ENCODE data around the gene SIL1.
"Not testable (repeated sequence)": the region's sequence is repeated elsewhere in the genome, so short reads cannot be mapped to it uniquely, and the experiment has no call there.

Gene SIL1

DNA sequence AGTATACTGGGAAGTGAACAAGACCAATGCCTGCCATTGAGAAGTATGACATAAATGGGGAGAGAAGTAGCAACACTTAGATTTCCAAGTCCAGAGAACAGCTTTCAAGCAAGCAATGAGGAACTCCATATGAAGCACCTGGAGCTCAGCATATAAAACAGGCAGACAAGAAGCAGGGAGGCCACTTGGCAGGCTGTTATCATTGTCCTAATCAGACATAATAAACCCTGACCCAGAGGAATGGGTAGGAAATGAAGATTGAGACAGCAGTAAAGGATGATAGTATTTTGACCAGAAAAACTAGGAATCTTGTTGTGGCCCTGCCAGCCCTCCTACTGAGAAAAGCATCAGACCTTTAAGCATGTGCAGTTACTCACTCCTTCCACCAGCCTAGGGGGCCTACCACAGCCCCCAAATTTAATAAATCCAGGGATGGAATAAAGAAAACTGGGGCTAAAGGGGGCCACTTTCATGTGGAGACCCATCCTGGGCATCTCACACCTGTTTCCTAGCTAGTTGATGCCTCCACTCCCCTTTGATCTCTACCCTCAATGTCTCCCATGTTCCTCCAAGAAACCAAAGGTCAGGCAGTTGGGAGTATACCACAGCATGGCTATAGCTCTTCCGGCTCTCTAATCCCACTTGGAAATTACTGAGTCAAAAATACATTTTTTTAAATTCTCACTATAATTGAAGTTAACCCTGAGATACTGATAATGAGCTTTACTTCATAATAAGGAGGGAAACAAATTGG lies 135.1 kb downstream of the SIL1 start:
- no peak for DNase-seq

DNA sequence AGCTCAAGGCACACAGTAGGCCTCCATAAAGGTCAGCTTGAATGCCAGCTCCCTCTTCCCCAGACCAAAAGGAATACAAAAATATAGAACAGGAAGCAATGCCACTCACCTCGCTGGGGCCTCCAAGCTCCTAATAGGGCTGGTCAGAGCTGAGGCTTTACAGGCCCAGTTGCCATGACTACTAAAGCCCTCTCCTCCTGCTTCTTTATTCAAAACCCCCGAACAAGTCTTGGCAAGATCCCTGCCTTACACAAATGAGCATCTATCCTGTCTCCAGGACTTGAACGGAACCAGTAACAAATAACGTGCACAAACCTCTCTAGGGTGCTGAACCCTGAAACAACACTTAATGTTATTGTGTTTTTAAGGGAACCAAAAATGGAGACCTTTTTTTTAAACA lies 136.3 kb downstream of the SIL1 start:
- DNase-seq: peak; percentile 70

DNA sequence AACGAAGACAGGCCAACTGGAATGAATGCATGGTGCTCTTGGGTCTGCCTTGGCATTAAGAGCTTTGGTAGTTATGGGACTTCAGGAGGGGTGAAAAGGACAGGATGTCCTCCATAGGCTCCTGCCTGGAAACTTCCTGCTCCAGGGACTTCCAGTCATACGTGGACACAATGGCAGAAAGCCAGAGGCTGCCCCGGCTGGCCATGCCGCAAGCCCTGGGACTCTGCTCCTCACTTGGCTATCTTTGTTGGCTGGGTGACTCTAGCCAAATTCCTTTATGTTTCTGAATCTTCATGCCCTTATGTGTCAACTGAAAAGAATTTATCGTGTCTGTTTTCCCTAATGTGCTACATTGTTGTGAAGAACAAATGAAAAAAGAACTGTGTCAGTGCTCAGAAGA lies 136.9 kb downstream of the SIL1 start:
- DNase-seq: peak; percentile 2

DNA sequence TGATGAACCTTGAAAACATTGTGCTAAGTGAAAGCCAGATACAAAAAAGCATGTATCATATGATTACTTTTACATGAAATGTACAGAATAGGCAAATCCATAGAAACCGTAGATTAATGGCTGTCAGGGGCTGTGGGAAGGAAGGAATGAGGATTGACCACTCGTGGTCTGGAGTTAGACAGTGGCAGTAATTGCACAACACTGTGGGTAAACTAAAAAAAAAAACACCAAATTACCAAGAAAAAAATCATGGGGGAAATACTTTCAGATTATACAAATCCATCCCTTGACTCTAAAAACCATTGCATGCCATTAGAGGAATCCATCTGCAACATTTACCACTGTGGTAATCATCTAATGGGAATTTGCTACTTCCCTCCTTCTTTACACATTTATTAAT lies 140.0 kb downstream of the SIL1 start:
- no peak for DNase-seq

DNA sequence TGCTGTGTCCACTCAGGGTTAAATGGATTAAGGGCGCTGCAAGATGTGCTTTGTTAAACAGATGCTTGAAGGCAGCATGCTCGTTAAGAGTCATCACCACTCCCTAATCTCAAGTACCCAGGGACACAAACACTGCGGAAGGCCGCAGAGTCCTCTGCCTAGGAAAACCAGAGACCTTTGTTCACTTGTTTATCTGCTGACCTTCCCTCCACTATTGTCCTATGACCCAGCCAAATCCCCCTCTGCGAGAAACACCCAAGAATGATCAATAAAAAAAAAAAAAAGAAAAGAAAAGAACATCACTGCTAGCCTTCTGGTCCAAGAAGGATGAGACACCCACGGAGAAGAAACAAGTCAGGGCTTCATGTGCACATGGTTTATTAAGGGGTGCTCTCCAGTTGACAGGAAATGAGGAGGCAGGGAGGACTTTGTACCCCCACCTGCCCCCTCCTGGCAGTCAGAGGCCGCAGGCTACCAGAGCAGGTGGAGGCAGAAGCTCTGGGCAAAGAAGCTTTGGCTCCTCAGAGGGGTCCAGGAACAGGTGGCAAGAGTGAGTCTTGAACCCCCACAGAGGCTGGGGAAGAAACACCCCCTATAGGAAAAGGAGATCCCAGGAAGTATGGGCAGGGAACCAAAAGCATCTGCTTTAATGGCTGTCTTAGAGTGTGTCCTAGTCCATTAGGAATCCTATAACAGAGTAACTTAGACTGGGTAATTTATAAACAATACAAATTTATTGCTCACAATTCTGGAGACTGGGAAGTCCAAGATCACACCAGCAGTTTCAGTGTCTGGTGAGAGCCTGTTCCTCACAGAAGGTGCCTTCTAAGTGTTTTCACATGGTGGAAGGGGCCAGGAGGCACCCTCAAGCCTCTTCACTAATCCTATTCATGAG lies 140.9 kb downstream of the SIL1 start:
- DNase-seq: not testable (repeated sequence)

- DNase-seq: no peak
Measured at GRCh38 chr5:139052975-139053374, 145.2 kb downstream of the SIL1 start.

- no peak for DNase-seq
Measured at GRCh38 chr5:139051392-139051791, 146.8 kb downstream of the SIL1 start.

- DNase-seq: no peak
Measured at GRCh38 chr5:139050432-139050831, 147.7 kb downstream of the SIL1 start.

DNA sequence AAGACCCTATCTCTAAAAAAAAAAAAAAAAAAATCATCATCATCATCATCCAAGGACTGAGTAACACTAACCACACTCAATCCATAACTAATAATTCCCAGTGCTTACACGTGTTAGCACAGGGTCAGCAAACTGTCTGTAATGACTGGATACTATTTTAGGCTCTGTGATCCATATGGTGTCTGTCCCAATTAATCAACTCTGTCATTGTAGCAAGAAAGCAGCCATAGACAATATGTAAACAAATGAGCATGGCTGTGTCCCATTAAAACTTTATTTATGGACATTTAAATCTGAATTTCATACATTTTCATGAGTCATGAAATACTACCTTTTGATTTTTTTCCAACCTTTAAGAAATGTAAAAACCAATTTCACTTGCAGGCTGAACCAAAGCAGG lies 148.4 kb downstream of the SIL1 start:
- DNase-seq: no peak

DNA sequence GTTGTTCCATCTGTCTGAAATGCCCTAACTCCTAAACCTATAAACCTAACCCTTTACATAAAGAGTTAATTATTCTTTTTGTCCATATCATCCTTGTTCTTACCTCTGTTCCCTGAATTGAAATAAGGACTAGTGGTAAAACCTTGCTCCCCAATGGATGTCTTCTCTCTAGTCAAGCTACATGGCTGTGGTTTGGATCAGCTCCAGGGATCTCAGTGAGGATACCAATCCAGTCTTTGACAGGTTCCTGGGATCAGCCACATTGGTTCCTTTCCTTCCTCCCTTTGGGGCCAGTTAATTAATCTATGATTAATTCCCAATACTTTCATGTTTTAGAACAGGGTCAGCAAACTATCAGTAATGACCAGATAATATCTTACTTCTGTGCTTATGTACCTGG lies 151.6 kb downstream of the SIL1 start:
- DNase-seq: no peak

GRCh38 chr5:139043157-139043905 lies 154.8 kb downstream of the SIL1 start:
- DNase-seq: no peak

- no peak for DNase-seq
Measured at GRCh38 chr5:139040081-139040480, 158.1 kb downstream of the SIL1 start.

- no peak for DNase-seq
Measured at GRCh38 chr5:139038613-139039305, 159.4 kb downstream of the SIL1 start.

GRCh38 chr5:139037732-139038131 lies 160.4 kb downstream of the SIL1 start:
- DNase-seq: no peak

DNA sequence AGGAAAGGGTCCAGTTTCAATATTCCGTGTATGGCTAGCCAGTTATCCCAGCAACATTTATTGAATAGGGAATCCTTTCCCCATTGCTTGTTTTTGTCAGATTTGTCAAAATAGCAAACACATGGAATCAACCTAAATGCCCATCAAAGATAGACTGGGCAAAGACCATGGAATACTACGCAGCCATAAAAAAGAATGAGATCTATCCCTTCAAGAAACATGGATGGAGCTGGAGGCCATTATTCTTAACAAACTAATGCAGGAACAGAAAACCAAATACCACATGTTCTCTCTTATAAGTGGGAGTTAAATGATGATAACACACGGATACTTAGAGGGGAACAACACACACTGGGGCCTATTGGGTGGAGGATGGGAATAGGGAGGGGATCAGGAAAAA lies 161.8 kb downstream of the SIL1 start:
- DNase-seq: not testable (repeated sequence)

GRCh38 chr5:139027150-139027549 lies 171.0 kb downstream of the SIL1 start:
- peak; percentile 4 for DNase-seq

GRCh38 chr5:139025651-139026050 lies 172.5 kb downstream of the SIL1 start:
- no peak for DNase-seq

DNA sequence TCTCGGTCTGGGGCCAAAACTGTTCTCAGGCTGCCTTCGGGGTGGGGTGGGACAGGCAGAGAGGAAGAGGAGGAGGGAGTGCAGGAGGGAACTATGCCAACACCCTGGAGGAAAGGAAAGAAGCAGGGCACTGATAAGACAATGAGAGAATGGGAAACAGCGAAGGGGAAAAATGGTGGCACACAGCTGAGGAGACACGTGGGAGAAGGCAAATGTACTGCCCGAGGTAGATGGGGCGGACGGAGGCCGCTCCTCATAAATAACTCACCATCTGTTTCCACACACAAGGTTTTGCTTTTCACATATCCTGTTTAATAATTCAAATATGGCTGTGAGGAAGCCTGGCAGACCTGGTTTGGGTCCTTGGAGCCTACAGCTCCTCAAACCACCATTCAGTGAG lies 174.9 kb downstream of the SIL1 start:
- no peak for DNase-seq

DNA sequence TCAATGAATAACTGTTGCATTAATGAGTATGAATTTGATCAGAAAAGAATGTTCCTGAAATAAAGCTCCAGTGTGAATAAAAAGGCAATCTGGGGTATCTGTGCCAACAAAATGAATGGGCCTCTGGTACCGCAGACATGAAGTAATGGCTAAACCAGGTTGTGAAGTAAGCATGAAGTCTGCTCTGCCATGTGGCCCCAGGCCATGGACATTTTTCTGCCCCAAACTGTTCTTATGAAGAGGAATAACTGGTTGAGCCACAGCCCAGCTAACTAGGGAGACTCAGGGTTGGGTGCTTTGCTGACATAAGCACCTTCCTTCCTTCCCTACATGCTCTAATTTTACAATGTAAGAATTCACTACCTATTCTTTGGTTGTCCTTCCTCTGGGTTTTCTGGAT lies 175.6 kb downstream of the SIL1 start:
- no peak for DNase-seq

DNA sequence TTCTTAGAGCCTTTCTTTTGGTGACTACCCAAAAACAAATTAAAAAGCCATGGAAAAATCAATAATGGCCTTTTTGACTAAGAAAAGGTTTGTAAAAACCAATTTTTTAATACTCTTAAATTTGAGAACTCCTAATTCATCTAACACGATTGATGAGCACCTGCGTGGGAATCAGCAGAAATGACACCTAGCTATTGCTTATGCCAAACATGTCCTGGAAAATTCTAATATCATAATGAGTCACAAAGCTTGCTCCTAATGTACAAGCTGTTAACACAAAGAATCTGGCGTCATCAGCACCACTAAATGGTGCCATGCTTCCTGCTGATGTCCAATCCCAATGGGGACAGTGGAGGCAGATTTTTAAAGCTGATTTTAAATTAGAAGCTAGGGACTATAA lies 176.8 kb downstream of the SIL1 start:
- DNase-seq: no peak

- no peak for DNase-seq
Measured at GRCh38 chr5:139019880-139020279, 178.3 kb downstream of the SIL1 start.

DNA sequence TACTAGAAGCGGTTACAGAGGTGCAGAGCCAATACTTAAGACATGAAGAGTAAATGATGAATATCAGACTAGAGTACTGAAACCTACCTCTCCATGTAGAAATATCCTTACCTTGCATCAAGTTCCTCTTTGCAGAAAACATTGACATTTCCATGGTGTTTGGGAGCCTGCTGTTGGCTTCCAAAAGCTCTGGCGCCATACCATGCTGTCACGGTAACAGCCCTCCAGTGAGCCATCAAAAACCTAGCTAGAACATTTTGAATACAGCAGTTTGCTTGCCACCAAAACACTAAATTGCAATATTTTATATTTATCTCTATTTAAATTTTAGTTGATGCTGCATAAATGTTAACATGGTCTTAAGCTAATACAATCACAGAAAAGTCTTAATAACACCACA lies 179.0 kb downstream of the SIL1 start:
- no peak for DNase-seq

DNA sequence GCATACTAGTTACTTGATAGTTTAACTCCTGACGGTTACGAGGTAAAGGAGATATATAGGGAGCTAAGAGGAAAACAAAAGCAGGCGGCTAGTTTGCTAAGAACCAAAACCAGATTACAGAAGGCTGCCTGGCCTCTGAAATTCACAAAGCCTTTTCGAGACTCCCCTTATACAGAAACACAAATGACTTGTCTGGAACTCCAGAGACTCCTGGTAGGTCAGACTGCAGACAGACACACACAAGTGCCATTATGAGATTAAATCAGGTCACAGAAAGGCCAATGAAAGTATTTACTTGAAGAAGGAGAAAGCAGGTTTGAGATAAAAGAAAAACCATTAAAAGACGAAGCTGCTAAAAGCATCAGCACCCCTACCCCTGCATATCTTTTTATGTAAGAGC lies 180.5 kb downstream of the SIL1 start:
- no peak for DNase-seq
